GM12878 (cell line): ENCODE results near the gene GRPEL2. TPM values are rescaled to one million over a fixed set of nuclear protein-coding genes. Genes with fewer than 3 reads are reported as not detected.

ENCODE experiments used
- ATAC-seq: fragments of 200-7000 bp; cut with Tn5 transposase; 3 replicates; pipeline ENCODE4 v1.9.1; 2020; ENCODE audit warnings: mild to moderate bottlenecking, moderate library complexity
- BruUV-seq: library from RNA; stranded (reverse); fragments of 400-500 nt; replicated peaks from 2 replicates; lab custom pipeline; 2021; lab: Mats Ljungman, UMichigan
- CTCF ChIA-PET: fragments of 300-600 bp; sonication (Branson Sonifier 250); formaldehyde crosslinking; extraction: SDS; loops from one replicate; lab custom pipeline; 2021; ENCODE audit warnings: inconsistent platforms; lab: Yijun Ruan, JAX
- POLR2A ChIA-PET: fragments of 350-600 bp; formaldehyde crosslinking; extraction: SDS; loops from one replicate; lab custom pipeline; 2021; ENCODE audit warnings: inconsistent platforms; lab: Charles Lee
- RAD21 ChIA-PET: fragments of 300-600 bp; sonication (Branson Sonifier 250); formaldehyde crosslinking; loops from one replicate; lab custom pipeline; 2023; ENCODE audit warnings: antibody characterized with exemption; ENCODE audit not compliant: unreplicated experiment; lab: Charles Lee
- SMC1A ChIA-PET: fragments of 300-600 bp; sonication (Branson Sonifier 250); formaldehyde crosslinking; loops from one replicate; lab custom pipeline; 2023; ENCODE audit not compliant: unreplicated experiment, uncharacterized antibody; lab: Charles Lee
- DNase-seq: peaks from one replicate; pipeline ENCODE4 v3.0.0-alpha.2; 2011; ENCODE audit warnings: low read depth, low spot score
- FAIRE-seq: peaks from 3 replicates; lab custom pipeline; 2011; peaks lifted over from hg19 to GRCh38; lab: Jason Lieb, UNC
- H2AFZ ChIP-seq: 2 replicates; pipeline ENCODE4 v1.6.0; 2011; ENCODE audit warnings: low read depth, low read length, control low read depth; ENCODE audit not compliant: control insufficient read depth
- H3K27ac ChIP-seq: 2 replicates; pipeline ENCODE4 v1.5.1; 2011; ENCODE audit warnings: control low read depth; ENCODE audit not compliant: control insufficient read depth, insufficient read depth
- H3K27me3 ChIP-seq, 2 experiments: replicated peaks in 1 of 2; 2 replicates each; pipeline versions ENCODE4 v1.6.0 to v1.6.1; 2011; ENCODE audit warnings: low read length in 1 of 2; ENCODE audit not compliant: control insufficient read depth in 2 of 2, insufficient read depth in 2 of 2
- H3K36me3 ChIP-seq, 2 experiments: 2 replicates each; pipeline ENCODE4 v1.5.1; 2011; ENCODE audit warnings: low read length in 1 of 2; ENCODE audit not compliant: control insufficient read depth in 2 of 2, insufficient read depth in 2 of 2
- H3K4me1 ChIP-seq: 2 replicates; pipeline ENCODE4 v1.6.1; 2011; ENCODE audit warnings: mild to moderate bottlenecking, low read length, moderate library complexity, mixed read lengths; ENCODE audit not compliant: control insufficient read depth, insufficient read depth
- H3K4me2 ChIP-seq: 2 replicates; pipeline ENCODE4 v1.6.0; 2011; ENCODE audit warnings: control low read depth; ENCODE audit not compliant: control insufficient read depth, insufficient read depth
- H3K4me3 ChIP-seq: fragments of 200-600 bp; sonication (generic); 2 replicates; pipeline ENCODE4 v1.5.1; 2016
- H3K79me2 ChIP-seq: 2 replicates; pipeline ENCODE4 v1.6.0; 2011; ENCODE audit warnings: low read length; ENCODE audit not compliant: control insufficient read depth, insufficient read depth
- H3K9ac ChIP-seq: 2 replicates; pipeline ENCODE4 v1.8.0; 2011; ENCODE audit warnings: low read length, control low read depth, mixed read lengths; ENCODE audit not compliant: control insufficient read depth, insufficient read depth
- H3K9me3 ChIP-seq: replicated peaks from 3 replicates; pipeline ENCODE4 v1.5.1; 2011; ENCODE audit warnings: mild to moderate bottlenecking, low read length; ENCODE audit not compliant: control insufficient read depth, insufficient read depth
- H4K20me1 ChIP-seq: 2 replicates; pipeline ENCODE4 v1.6.0; 2011; ENCODE audit not compliant: control insufficient read depth, insufficient read depth
- BHLHE40 ChIP-seq, 2 experiments: fragments of 450-650 bp in 1 of 2; IDR thresholded peaks; 2 replicates each; pipeline ENCODE4 v1.6.1; 2011 to 2017; ENCODE audit warnings: low read depth in 2 of 2, borderline replicate concordance in 1 of 2, improper control_type of control experiment in 1 of 2, low read length in 1 of 2, mild to moderate bottlenecking in 1 of 2
- CHD1 ChIP-seq: IDR thresholded peaks from 2 replicates; pipeline ENCODE4 v1.6.1; 2012; ENCODE audit warnings: low read depth, low read length, improper control_type of control experiment
- FOS ChIP-seq: IDR thresholded peaks from 3 replicates; pipeline ENCODE4 v1.6.1; 2011; ENCODE audit warnings: borderline replicate concordance; ENCODE audit not compliant: insufficient read length; ENCODE audit errors: extremely low read depth
- FOXK2 ChIP-seq: fragments of 450-650 bp; IDR thresholded peaks from 2 replicates; pipeline ENCODE4 v1.6.1; 2017; ENCODE audit warnings: mild to moderate bottlenecking, moderate library complexity
- IRF5 ChIP-seq: fragments of 450-650 bp; IDR thresholded peaks from 2 replicates; pipeline ENCODE4 v1.6.1; 2017; ENCODE audit warnings: borderline replicate concordance
- JUNB ChIP-seq: IDR thresholded peaks from 2 replicates; pipeline ENCODE4 v1.6.1; 2016; ENCODE audit warnings: antibody characterized with exemption, mild to moderate bottlenecking
- LARP7 ChIP-seq: fragments of 450-650 bp; IDR thresholded peaks from 2 replicates; pipeline ENCODE4 v1.6.1; 2017; ENCODE audit warnings: mild to moderate bottlenecking
- MYC ChIP-seq: IDR thresholded peaks from 2 replicates; pipeline ENCODE4 v1.6.1; 2011; ENCODE audit warnings: mild to moderate bottlenecking, low read length, moderate library complexity, inconsistent platforms; ENCODE audit not compliant: insufficient read depth, insufficient replicate concordance, insufficient read length, severe bottlenecking
- NFYA ChIP-seq: IDR thresholded peaks from 2 replicates; pipeline ENCODE4 v1.6.1; 2011; ENCODE audit warnings: low read depth, mild to moderate bottlenecking, low read length, improper control_type of control experiment, borderline replicate concordance
- NR2F1 ChIP-seq: fragments of 450-650 bp; conservative IDR thresholded peaks from 2 replicates; pipeline ENCODE4 v1.6.1; 2017; ENCODE audit warnings: mild to moderate bottlenecking
- PAX5 ChIP-seq: IDR thresholded peaks from 2 replicates; pipeline ENCODE4 v1.6.1; 2011; ENCODE audit warnings: low read depth, low read length, borderline replicate concordance
- POLR2AphosphoS2 ChIP-seq: IDR thresholded peaks from 2 replicates; pipeline ENCODE4 v1.6.1; 2011; ENCODE audit warnings: low read depth, mild to moderate bottlenecking, low read length, improper control_type of control experiment, moderate library complexity
- RCOR1 ChIP-seq: conservative IDR thresholded peaks from 2 replicates; pipeline ENCODE4 v1.6.1; 2012; ENCODE audit warnings: low read depth, low read length, improper control_type of control experiment
- RELA ChIP-seq: fragments of 450-650 bp; IDR thresholded peaks from 2 replicates; pipeline ENCODE4 v1.8.0; 2014; ENCODE audit warnings: borderline replicate concordance; ENCODE audit not compliant: partially characterized antibody
- TCF12 ChIP-seq: IDR thresholded peaks from 2 replicates; pipeline ENCODE4 v1.6.1; 2011; ENCODE audit warnings: low read depth, mild to moderate bottlenecking, low read length
- TCF3 ChIP-seq: IDR thresholded peaks from 2 replicates; pipeline ENCODE4 v1.6.1; 2012; ENCODE audit warnings: low read depth, mild to moderate bottlenecking, low read length, borderline replicate concordance; ENCODE audit not compliant: insufficient read depth
- ZNF274 ChIP-seq: IDR thresholded peaks from one replicate; pipeline ENCODE4 v1.8.0; 2011; ENCODE audit not compliant: insufficient read length, insufficient read depth
- ZNF384 ChIP-seq: IDR thresholded peaks from 2 replicates; pipeline ENCODE4 v1.6.1; 2012; ENCODE audit warnings: low read depth, mild to moderate bottlenecking, low read length, improper control_type of control experiment, borderline replicate concordance
- ZNF592 ChIP-seq: fragments of 450-650 bp; IDR thresholded peaks from 2 replicates; pipeline ENCODE4 v1.6.1; 2017; ENCODE audit warnings: mild to moderate bottlenecking, moderate library complexity
- ZNF622 ChIP-seq: fragments of 450-650 bp; IDR thresholded peaks from 2 replicates; pipeline ENCODE4 v1.6.1; 2017; ENCODE audit warnings: mild to moderate bottlenecking, inconsistent platforms
- WGBS: methylation state at CpG from one replicate; pipeline ENCODE4 v1.1.6; 2016; ENCODE audit warnings: low lambda C conversion rate; ENCODE audit not compliant: insufficient replicate concordance, insufficient coverage; ENCODE audit errors: missing lambda C conversion rate; 5-methylcytosine and 5-hydroxymethylcytosine counted together
- in situ Hi-C: fragments of 300-500 bp; cut with MboI; formaldehyde crosslinking; loops from 9 replicates; pipeline ENCODE4 v1.14.3; 2018; ENCODE audit warnings: mixed read lengths
- intact Hi-C: fragments of 100-400 bp; cut with micrococcal nuclease; formaldehyde crosslinking; loops from one replicate; pipeline ENCODE4 v1.14.2; 2022; ENCODE audit not compliant: unreplicated experiment
- polyA plus RNA-seq, 11 experiments: library from polyadenylated mRNA; depleted of rRNA in 4 of 11; unstranded in 6 of 11; stranded (reverse) in 5 of 11; fragments of >200 nt; fragmentation: Nextera tagmentation in 4 of 11; fragmentation: Illumina TruSeq in 1 of 11; extraction: Ambion mirVana in 4 of 11; extraction: Trizol in 1 of 11; gene quantifications; 1 replicate in 1 of 11; 2 replicates in 10 of 11; pipeline versions ENCODE4 v1.2.1 to v1.2.3, GENCODE V29; 2011 to 2016; ENCODE audit warnings: inconsistent platforms in 2 of 11, missing spikeins in 2 of 11, low read depth in 1 of 11
- total RNA-seq, 4 experiments: library from RNA; depleted of rRNA in 3 of 4; stranded (reverse); fragments of >200 nt in 3 of 4; fragmentation: Illumina TruSeq in 1 of 4; extraction: Trizol in 1 of 4; gene quantifications; 2 replicates each; pipeline versions ENCODE4 v1.2.1 to v1.2.3, GENCODE V29; 2013 to 2021

GRPEL2 gene
- total and polyA plus RNA-seq, 10 of the 15 experiments (the other 5 are each of a cell fraction or from before 2014, with no cell fraction given), result 4.4 to 20.2 (median 14.1) TPM

- no peak for TF ChIP-seq ZNF592
- TF ChIP-seq BHLHE40 (IDR thresholded peaks at IDR 0.05; ENCODE audit: borderline replicate concordance in 1 of 2, low read depth in 2 of 2, low read length in 1 of 2), result no peak
- TF ChIP-seq RCOR1, result no peak
Measured at GRCh38 chr5:149349382-149349781, 4.1 kb downstream of the GRPEL2 start (continued).

- no TSS peak for BruUV-seq
- intact Hi-C loops (no loop called here), in situ Hi-C loops (no loop called here)
- WGBS, result 100% methylated on average over 4 of the region's 4 CpGs
- ATAC-seq (no peak), DNase-seq (no peak), FAIRE-seq (no peak)
- peaks cover 3% of the 10 kb centered on the region; the same call in 1 of the 2 replicates for H3K4me1 ChIP-seq
- ChIA-PET CTCF (interaction anchor here (0.6 to 7.5 kb wide), 5 partner anchors 9 to 1143 kb away, joined by 3 to 81 read pairs (median 3); no protein-coding TSS in a partner anchor), POLR2A (no interaction called here), SMC1A (interaction anchor here (1.2 to 1.8 kb wide), 2 partner anchors 10 to 19 kb away, joined by 3 to 4 read pairs; no protein-coding TSS in a partner anchor), RAD21 (no interaction called here)
- H3K27me3 ChIP-seq, result no peaks in the 10 kb centered on the region
- H3K9me3 ChIP-seq, result no peaks in the 10 kb centered on the region
- H3K9ac ChIP-seq, result no peak overlapping the region
- no peak overlapping the region for H3K4me2 ChIP-seq
- peaks cover 2 to 33% of the 10 kb centered on the region in 2 experiments for H3K36me3 ChIP-seq
- H4K20me1 ChIP-seq, result no peaks in the 10 kb centered on the region
- no peak overlapping the region for H2AFZ ChIP-seq
- H3K79me2 ChIP-seq, result peaks cover 8% of the 10 kb centered on the region
- no peak overlapping the region for H3K27ac ChIP-seq
- H3K4me3 ChIP-seq, result no peak overlapping the region
- no peak for TF ChIP-seq FOS
- TF ChIP-seq PAX5, result no peak
- no peak for TF ChIP-seq LARP7
- TF ChIP-seq TCF12, result no peak
- no peak for TF ChIP-seq IRF5
- TF ChIP-seq FOXK2, result no peak
- TF ChIP-seq POLR2AphosphoS2, result no peak
- no peak for TF ChIP-seq ZNF384
- no peak for TF ChIP-seq MYC
- no peak for TF ChIP-seq ZNF622
- no peak for TF ChIP-seq NFYA
- TF ChIP-seq ZNF274, result no peak
- TF ChIP-seq JUNB, result no peak
- no peak for TF ChIP-seq RELA
- TF ChIP-seq CHD1, result no peak
- no peak for TF ChIP-seq NR2F1
- no peak for TF ChIP-seq TCF3
Measured at GRCh38 chr5:149352169-149352568, 6.9 kb downstream of the GRPEL2 start.
